IPS DF 4.7 (cell line): ENCODE results near the gene KAT2B.

Experiments used
- DNase-seq: peaks from one replicate; pipeline ENCODE4 v3.0.0-alpha.2; 2013; ENCODE audit warnings: low spot score; ENCODE audit errors: extremely low read depth

Gene KAT2B

GRCh38 chr3:20142517-20142916 is 102.3 kb downstream of the KAT2B start:
- no peak for DNase-seq

GRCh38 chr3:20143519-20143918 is 103.3 kb downstream of the KAT2B start:
- no peak for DNase-seq

GRCh38 chr3:20145874-20146273 is 105.6 kb downstream of the KAT2B start:
- DNase-seq = no peak

GRCh38 chr3:20146301-20146700 is 106.1 kb downstream of the KAT2B start:
- DNase-seq = no peak

- DNase-seq = no peak
These were observed 107.1 kb downstream of the KAT2B start for GRCh38 chr3:20147361-20147760.

GRCh38 chr3:20148466-20148865 is 108.2 kb downstream of the KAT2B start:
- DNase-seq = no peak

- no peak for DNase-seq
These were observed 113.8 kb downstream of the KAT2B start for GRCh38 chr3:20154078-20154477.

- no peak for DNase-seq
These were observed 114.7 kb downstream of the KAT2B start for GRCh38 chr3:20154928-20155327.

GRCh38 chr3:20160230-20160629 is 120.0 kb downstream of the KAT2B start:
- DNase-seq = no peak

- DNase-seq = no peak
These were observed 121.5 kb downstream of the KAT2B start for GRCh38 chr3:20161714-20162113.

GRCh38 chr3:20173844-20174410 is 133.7 kb downstream of the KAT2B start:
- no peak for DNase-seq

GRCh38 chr3:20181276-20181675 is 141.0 kb downstream of the KAT2B start:
- DNase-seq = no peak

- no peak for DNase-seq
These were observed 142.0 kb downstream of the KAT2B start for GRCh38 chr3:20182206-20182605.

GRCh38 chr3:20185331-20185678 is 145.1 kb downstream of the KAT2B start:
- no peak for DNase-seq

- peak; percentile 92 for DNase-seq
These were observed 145.7 kb downstream of the KAT2B start, which contains the start of gene SGO1 for GRCh38 chr3:20185679-20186599. Gene SGO1 (minus strand): TSS chr3:20186206. CDS start chr3:20184027, 2,179 bp downstream.

GRCh38 chr3:20186600-20187004 is 146.4 kb downstream of the KAT2B start:
- no peak for DNase-seq

- DNase-seq = no peak
These were observed 150.7 kb downstream of the KAT2B start for GRCh38 chr3:20190991-20191390.

GRCh38 chr3:20194793-20195460 is 154.7 kb downstream of the KAT2B start:
- no peak for DNase-seq

- no peak for DNase-seq
These were observed 157.5 kb downstream of the KAT2B start for GRCh38 chr3:20197775-20198174.

GRCh38 chr3:20201143-20201542 is 160.9 kb downstream of the KAT2B start:
- DNase-seq = no peak
